ENCODE measurements around the gene ELAPOR1. TPM values are rescaled to one million over a fixed set of nuclear protein-coding genes. Genes with fewer than 3 reads are reported as not detected.

Gene ELAPOR1
- total RNA-seq, 2 experiments from 2014 or later = not detected

GRCh38 chr1:109131059-109131458 lies 17.1 kb downstream of the ELAPOR1 start:
- BruUV-seq (replicated peaks) = no TSS peak
- Histone ChIP-seq H3K9me3 (ENCODE audit: low read length) (no peaks in the 10 kb centered on the region), H3K4me3 (ENCODE audit: low read depth, low read length, poor library complexity, severe bottlenecking) (no peak overlapping the region), H3K4me2 (ENCODE audit: low read length) (no peak overlapping the region), H3K27ac (ENCODE audit: low read depth, low read length, poor library complexity, severe bottlenecking) (no peak overlapping the region), H3K4me1 (ENCODE audit: insufficient read depth, low read length, poor library complexity, severe bottlenecking) (peaks cover 17% of the 10 kb centered on the region), H3K9me2 (ENCODE audit: insufficient read depth, low read length) (no peaks in the 10 kb centered on the region), H4K20me1 (ENCODE audit: insufficient read depth, low read length) (no peaks in the 10 kb centered on the region), H3K36me3 (ENCODE audit: insufficient read depth, low read length) (no peaks in the 10 kb centered on the region), H3K79me2 (ENCODE audit: insufficient read depth, low read depth, low read length) (no peaks in the 10 kb centered on the region), H2AFZ (ENCODE audit: low read length) (no peak overlapping the region)
- POLR2A ChIA-PET = interaction anchor here (1.1 to 2.7 kb wide), 2 partner anchors 10 to 21 kb away, joined by 4 to 12 read pairs; no protein-coding TSS in a partner anchor
- intact Hi-C loops (cut with micrococcal nuclease; ENCODE audit: unreplicated experiment) = no loop called here
- CTCF ChIA-PET (ENCODE audit: unreplicated experiment) = no interaction called here
- no peak for TF ChIP-seq EZH2phosphoT487 (IDR thresholded peaks at IDR 0.05; ENCODE audit: borderline replicate concordance, low read depth, low read length)
- TF ChIP-seq CTCF (conservative IDR thresholded peaks at IDR 0.05; ENCODE audit: low read length) = no peak
- DNase-seq (ENCODE audit: low spot score) = no peak

- H3K4me2 ChIP-seq (ENCODE audit: low read length) = no peak overlapping the region
- no TSS peak for BruUV-seq (replicated peaks)
- H3K79me2 ChIP-seq (ENCODE audit: insufficient read depth, low read depth, low read length) = no peaks in the 10 kb centered on the region
- intact Hi-C loops (cut with micrococcal nuclease; ENCODE audit: unreplicated experiment) = no loop called here
- H3K27ac ChIP-seq (ENCODE audit: low read depth, low read length, poor library complexity, severe bottlenecking) = no peak overlapping the region
- no peak overlapping the region for H2AFZ ChIP-seq (ENCODE audit: low read length)
- no peaks in the 10 kb centered on the region for H3K9me3 ChIP-seq (ENCODE audit: low read length)
- peaks cover 17% of the 10 kb centered on the region for H3K4me1 ChIP-seq (ENCODE audit: insufficient read depth, low read length, poor library complexity, severe bottlenecking)
- TF ChIP-seq CTCF (conservative IDR thresholded peaks at IDR 0.05; ENCODE audit: low read length) (no peak), EZH2phosphoT487 (IDR thresholded peaks at IDR 0.05; ENCODE audit: borderline replicate concordance, low read depth, low read length) (no peak)
- no peaks in the 10 kb centered on the region for H4K20me1 ChIP-seq (ENCODE audit: insufficient read depth, low read length)
- POLR2A ChIA-PET = interaction anchor here (2.7 kb wide), 1 partner anchor 11 kb away, joined by 12 read pairs; no protein-coding TSS in a partner anchor
- H3K9me2 ChIP-seq (ENCODE audit: insufficient read depth, low read length) = no peaks in the 10 kb centered on the region
- no peaks in the 10 kb centered on the region for H3K36me3 ChIP-seq (ENCODE audit: insufficient read depth, low read length)
- DNase-seq (ENCODE audit: low spot score) = no peak
- CTCF ChIA-PET (ENCODE audit: unreplicated experiment) = no interaction called here
- H3K4me3 ChIP-seq (ENCODE audit: low read depth, low read length, poor library complexity, severe bottlenecking) = no peak overlapping the region
Measured at GRCh38 chr1:109131800-109132199, 17.9 kb downstream of the ELAPOR1 start.

- Histone ChIP-seq H3K4me2 (ENCODE audit: low read length) (no peak overlapping the region), H3K79me2 (ENCODE audit: insufficient read depth, low read depth, low read length) (no peaks in the 10 kb centered on the region), H3K9me2 (ENCODE audit: insufficient read depth, low read length) (no peaks in the 10 kb centered on the region), H2AFZ (ENCODE audit: low read length) (peak overlapping the region; percentile 56; the same call in 1 of the 2 replicates), H4K20me1 (ENCODE audit: insufficient read depth, low read length) (no peaks in the 10 kb centered on the region), H3K4me1 (ENCODE audit: insufficient read depth, low read length, poor library complexity, severe bottlenecking) (peaks cover 17% of the 10 kb centered on the region), H3K27ac (ENCODE audit: low read depth, low read length, poor library complexity, severe bottlenecking) (no peak overlapping the region), H3K4me3 (ENCODE audit: low read depth, low read length, poor library complexity, severe bottlenecking) (no peak overlapping the region), H3K9me3 (ENCODE audit: low read length) (no peaks in the 10 kb centered on the region), H3K36me3 (ENCODE audit: insufficient read depth, low read length) (no peaks in the 10 kb centered on the region)
- TF ChIP-seq CTCF (conservative IDR thresholded peaks at IDR 0.05; ENCODE audit: low read length) = no peak
- no peak for TF ChIP-seq EZH2phosphoT487 (IDR thresholded peaks at IDR 0.05; ENCODE audit: borderline replicate concordance, low read depth, low read length)
- no TSS peak for BruUV-seq (replicated peaks)
- DNase-seq (ENCODE audit: low spot score) = no peak
- ChIA-PET CTCF (ENCODE audit: unreplicated experiment) (no interaction called here), POLR2A (interaction anchor here (0.8 kb wide), 1 partner anchor 9 kb away, joined by 3 read pairs; no protein-coding TSS in a partner anchor)
- intact Hi-C loops (cut with micrococcal nuclease; ENCODE audit: unreplicated experiment) = no loop called here
Measured at GRCh38 chr1:109133002-109133706, 19.2 kb downstream of the ELAPOR1 start.
